B cell (primary cell): ENCODE results near the gene RAPGEF1. TPM values are rescaled to one million over a fixed set of nuclear protein-coding genes. Genes with fewer than 3 reads are reported as not detected.
A peak's percentile ranks its signal among the peaks of the same experiment; 100 is the strongest.

Source experiments
- ATAC-seq: fragments of 200-7000 bp; cut with Tn5 transposase; one replicate; pipeline ENCODE4 v1.10.0; 2021; ENCODE audit warnings: low read depth, mild to moderate bottlenecking, moderate number of reproducible peaks, moderate library complexity
- CTCF ChIA-PET: fragments of 350-600 bp; sonication (Branson Sonifier 250); formaldehyde crosslinking; loops from one replicate; lab custom pipeline; 2021; ENCODE audit warnings: antibody characterized with exemption, inconsistent platforms; lab: Charles Lee
- POLR2A ChIA-PET: fragments of 350-600 bp; sonication (Branson Sonifier 250); formaldehyde crosslinking; loops from one replicate; lab custom pipeline; 2021; ENCODE audit warnings: antibody characterized with exemption; lab: Charles Lee
- DNase-seq: peaks from one replicate; pipeline ENCODE4 v3.0.0; 2013
- H2AFZ ChIP-seq: 2 replicates; pipeline ENCODE4 v1.6.1; 2012; ENCODE audit warnings: mild to moderate bottlenecking, low read depth, low read length; ENCODE audit not compliant: insufficient read depth, poor library complexity, severe bottlenecking
- H3K27ac ChIP-seq, 2 donors: 1 replicate in 1 of 2; 2 replicates in 1 of 2; pipeline ENCODE4 v1.5.1; 2012 to 2013; ENCODE audit warnings: low read length in 2 of 2, mild to moderate bottlenecking in 2 of 2, moderate library complexity in 1 of 2
- H3K27me3 ChIP-seq, 4 experiments: fragments of 200-600 bp in 1 of 4; sonication (generic) in 1 of 4; replicated peaks in 1 of 4; 1 replicate in 2 of 4; 2 replicates in 2 of 4; pipeline versions ENCODE4 v1.6.1 to v1.7.0; 2013 to 2016; ENCODE audit warnings: low read length in 3 of 4, mild to moderate bottlenecking in 2 of 4, mixed read lengths in 1 of 4, moderate library complexity in 1 of 4; ENCODE audit not compliant: insufficient read depth in 4 of 4, control insufficient read depth in 3 of 4; ENCODE audit errors: control extremely low read depth in 1 of 4
- H3K36me3 ChIP-seq, 2 experiments: replicated peaks in 1 of 2; 1 replicate in 1 of 2; 2 replicates in 1 of 2; pipeline versions ENCODE4 v1.6.1 to v1.7.1; 2013; ENCODE audit warnings: low read length in 1 of 2; ENCODE audit not compliant: insufficient read depth in 2 of 2, control insufficient read depth in 1 of 2; ENCODE audit errors: control extremely low read depth in 1 of 2, extremely low read depth in 1 of 2
- H3K4me1 ChIP-seq, 2 donors: fragments of 200-600 bp in 1 of 2; sonication (generic) in 1 of 2; 1 replicate in 1 of 2; 2 replicates in 1 of 2; pipeline versions ENCODE4 v1.5.1 to v1.6.1; 2013 to 2017; ENCODE audit warnings: low read length in 2 of 2; ENCODE audit not compliant: control insufficient read depth in 2 of 2, insufficient read depth in 2 of 2
- H3K4me2 ChIP-seq: replicated peaks from 2 replicates; pipeline ENCODE3; 2012; ENCODE audit warnings: mild to moderate bottlenecking, low read depth, low read length; ENCODE audit not compliant: poor library complexity, severe bottlenecking
- H3K4me3 ChIP-seq, 5 experiments: fragments of 200-600 bp in 1 of 5; sonication (generic) in 1 of 5; 1 replicate in 3 of 5; 2 replicates in 2 of 5; pipeline versions ENCODE4 v1.5.1 to v1.7.0; 2011 to 2016; ENCODE audit warnings: low read length in 4 of 5, mild to moderate bottlenecking in 4 of 5, low read depth in 2 of 5, control low read depth in 1 of 5, moderate library complexity in 1 of 5; ENCODE audit not compliant: insufficient read depth in 1 of 5; ENCODE audit errors: control extremely low read depth in 1 of 5, extremely low read depth in 1 of 5
- H3K79me2 ChIP-seq: fragments of 200-600 bp; sonication (generic); one replicate; pipeline ENCODE4 v1.6.0; 2016; ENCODE audit warnings: low read length; ENCODE audit not compliant: control insufficient read depth, insufficient read depth
- H3K9ac ChIP-seq: fragments of 200-600 bp; sonication (generic); 2 replicates; pipeline ENCODE4 v1.6.1; 2017; ENCODE audit warnings: mild to moderate bottlenecking, low read length, moderate library complexity
- H3K9me3 ChIP-seq, 3 donors: one replicate each; pipeline versions ENCODE4 v1.6.1 to v1.7.1; 2013; ENCODE audit warnings: low read length in 2 of 3; ENCODE audit not compliant: control insufficient read depth in 2 of 3, insufficient read depth in 1 of 3; ENCODE audit errors: control extremely low read depth in 1 of 3
- H4K20me1 ChIP-seq: 2 replicates; pipeline ENCODE4 v1.6.0; 2012; ENCODE audit warnings: mild to moderate bottlenecking, low read length; ENCODE audit not compliant: insufficient read depth, control insufficient read depth, poor library complexity, severe bottlenecking
- H3K27ac Mint-ChIP-seq: one replicate; pipeline ENCODE4 v1.8.0; 2021; ENCODE audit warnings: mixed read lengths
- H3K27me3 Mint-ChIP-seq: one replicate; pipeline ENCODE4 v1.8.0; 2021; ENCODE audit warnings: mixed read lengths
- H3K4me1 Mint-ChIP-seq: one replicate; pipeline ENCODE4 v1.8.0; 2021; ENCODE audit warnings: mixed read lengths
- H3K4me3 Mint-ChIP-seq: one replicate; pipeline ENCODE4 v1.8.0; 2021; ENCODE audit warnings: mixed read lengths
- H3K9me3 Mint-ChIP-seq: one replicate; pipeline ENCODE4 v1.8.0; 2022; ENCODE audit warnings: mixed read lengths; ENCODE audit not compliant: insufficient read depth
- CTCF ChIP-seq: fragments of 200-600 bp; IDR thresholded peaks from one replicate; pipeline ENCODE4 v1.8.0; 2022; ENCODE audit warnings: antibody characterized with exemption, mild to moderate bottlenecking
- EZH2 ChIP-seq: IDR thresholded peaks from 2 replicates; pipeline ENCODE4 v1.6.1; 2012; ENCODE audit warnings: borderline replicate concordance, low read depth, mild to moderate bottlenecking, moderate library complexity, low read length; ENCODE audit not compliant: insufficient read depth, poor library complexity, severe bottlenecking
- whole genome bisulfite sequencing: methylation state at CpG from one replicate; pipeline ENCODE4 v1.1.5; 2013; ENCODE audit warnings: missing lambda C conversion rate; ENCODE audit not compliant: insufficient coverage; 5-methylcytosine and 5-hydroxymethylcytosine counted together
- intact Hi-C: fragments of 100-400 bp; cut with micrococcal nuclease; formaldehyde crosslinking; loops from one replicate; pipeline ENCODE4 v1.10.0; 2022
- polyA plus RNA-seq: library from polyadenylated mRNA; depleted of rRNA; stranded (reverse); fragments of >200 nt; gene quantifications from 2 replicates; pipeline ENCODE4 v1.2.3, GENCODE V29; 2012
- total RNA-seq, 2 donors: library from RNA; stranded (reverse); fragments of 120-200 nt in 1 of 2; gene quantifications; 1 replicate in 1 of 2; 2 replicates in 1 of 2; pipeline versions ENCODE4 v1.2.3 to v1.2.4, GENCODE V29; 2013 to 2022

The RAPGEF1 gene
- total and polyA plus RNA-seq, 2 donors (not counting 1 experiment from before 2014, with no cell fraction given), result 134 to 447 TPM

GRCh38 chr9:131584858-131585257 lies 155.0 kb downstream of the RAPGEF1 start:
- Histone ChIP-seq H3K36me3 (peaks cover 5 to 79% of the 10 kb centered on the region in 2 experiments), H3K27me3 (no peaks in the 10 kb centered on the region), H4K20me1 (peaks cover 24% of the 10 kb centered on the region), H3K79me2 (peaks cover 44% of the 10 kb centered on the region), H3K4me3 (no peak overlapping the region), H3K4me2 (peak overlapping the region; percentile 30), H2AFZ (no peak overlapping the region), H3K9me3 (no peaks in the 10 kb centered on the region), H3K27ac (peak overlapping the region in 1 of 2 donors; percentile 62), H3K4me1 (peaks cover 13 to 19% of the 10 kb centered on the region in 2 donors), H3K9ac (no peak overlapping the region)
- H3K4me1 Mint-ChIP-seq, result peaks cover 26% of the 10 kb centered on the region
- H3K4me3 Mint-ChIP-seq, result no peak overlapping the region
- intact Hi-C loops, result no loop called here
- H3K27me3 Mint-ChIP-seq, result no peaks in the 10 kb centered on the region
- no peak for ATAC-seq
- peak overlapping the region; percentile 87 for H3K27ac Mint-ChIP-seq
- POLR2A ChIA-PET, result interaction anchor here (0.6 to 0.8 kb wide), 3 partner anchors 160 to 772 kb away, joined by 3 to 6 read pairs (median 3); no protein-coding TSS in a partner anchor
- WGBS, result 75% methylated on average over 6 of the region's 7 CpGs
- no peak for DNase-seq
- TF ChIP-seq CTCF, result no peak
- TF ChIP-seq EZH2, result no peak
- CTCF ChIA-PET, result interaction anchor here (0.7 to 1.4 kb wide), 9 partner anchors 16 to 235 kb away, joined by 3 to 6 read pairs (median 5); partner anchors contain the start of gene RAPGEF1
- no peaks in the 10 kb centered on the region for H3K9me3 Mint-ChIP-seq

- Histone ChIP-seq H3K27me3 (no peaks in the 10 kb centered on the region), H3K79me2 (peaks cover 35% of the 10 kb centered on the region), H3K9me3 (no peaks in the 10 kb centered on the region), H3K36me3 (peaks cover 5 to 79% of the 10 kb centered on the region in 2 experiments), H3K27ac (peak overlapping the region in 1 of 2 donors; percentile 62), H3K4me2 (no peak overlapping the region), H3K4me3 (no peak overlapping the region), H4K20me1 (peaks cover 21% of the 10 kb centered on the region), H2AFZ (no peak overlapping the region), H3K4me1 (peaks cover 22 to 27% of the 10 kb centered on the region in 2 donors), H3K9ac (no peak overlapping the region)
- H3K27ac Mint-ChIP-seq, result no peak overlapping the region
- peaks cover 33% of the 10 kb centered on the region for H3K4me1 Mint-ChIP-seq
- intact Hi-C loops, result no loop called here
- no peak for DNase-seq
- WGBS, result 93% methylated on average over 26 of the region's 27 CpGs
- TF ChIP-seq CTCF (no peak), EZH2 (no peak)
- no peaks in the 10 kb centered on the region for H3K9me3 Mint-ChIP-seq
- ChIA-PET CTCF (interaction anchor here (1.2 kb wide), 1 partner anchor 157 kb away, joined by 3 read pairs; no protein-coding TSS in a partner anchor), POLR2A (interaction anchor here (0.6 kb wide), 1 partner anchor 172 kb away, joined by 3 read pairs; no protein-coding TSS in a partner anchor)
- H3K27me3 Mint-ChIP-seq, result no peaks in the 10 kb centered on the region
- no peak for ATAC-seq
- no peak overlapping the region for H3K4me3 Mint-ChIP-seq
Observed at GRCh38 chr9:131583836-131584555, 155.9 kb downstream of the RAPGEF1 start.
